ENCODE measurements around the gene CCDC107.
"Not testable (repeated sequence)": the region's sequence is repeated elsewhere in the genome, so short reads cannot be mapped to it uniquely, and the experiment has no call there.

Gene CCDC107

GRCh38 chr9:35638751-35639150 is 19.3 kb upstream of the CCDC107 start:
- DNase-seq: not testable (repeated sequence)

GRCh38 chr9:35639225-35639624 is 18.9 kb upstream of the CCDC107 start:
- not testable (repeated sequence) for DNase-seq

GRCh38 chr9:35639631-35640030 is 18.5 kb upstream of the CCDC107 start:
- no peak for DNase-seq

GRCh38 chr9:35640431-35640830 is 17.7 kb upstream of the CCDC107 start:
- not testable (repeated sequence) for DNase-seq

- not testable (repeated sequence) for DNase-seq
Measured at GRCh38 chr9:35641478-35641877, 16.6 kb upstream of the CCDC107 start.

GRCh38 chr9:35643046-35643445 is 15.0 kb upstream of the CCDC107 start:
- DNase-seq: no peak

- DNase-seq: not testable (repeated sequence)
Measured at GRCh38 chr9:35645736-35646135, 12.4 kb upstream of the CCDC107 start.

GRCh38 chr9:35646153-35646532 is 11.9 kb upstream of the CCDC107 start:
- no peak for DNase-seq

- peak; percentile 37 for DNase-seq
Measured at GRCh38 chr9:35646533-35647265, 11.4 kb upstream of the CCDC107 start.

- no peak for DNase-seq
Measured at GRCh38 chr9:35649431-35650340, 8.4 kb upstream of the CCDC107 start.

GRCh38 chr9:35650341-35651158 is 7.5 kb upstream of the CCDC107 start, which contains the start of gene SIT1:
TSS of gene SIT1 (minus strand) at chr9:35650931. CDS start at chr9:35650853, 78 bp downstream.
- DNase-seq: no peak

GRCh38 chr9:35651956-35652828 is 5.9 kb upstream of the CCDC107 start:
- no peak for DNase-seq

- no peak for DNase-seq
Measured at GRCh38 chr9:35652829-35653209, 5.3 kb upstream of the CCDC107 start.

GRCh38 chr9:35653611-35654010 is 4.5 kb upstream of the CCDC107 start:
- DNase-seq: no peak

GRCh38 chr9:35656348-35656747 is 1.7 kb upstream of the CCDC107 start:
- DNase-seq: no peak

GRCh38 chr9:35656831-35657545 is 1.1 kb upstream of the CCDC107 start:
- DNase-seq: peak; percentile 11

GRCh38 chr9:35657546-35658136 is 451 bp upstream of the CCDC107 start, which contains the start of gene RMRP:
TSS of gene RMRP (minus strand) at chr9:35658019.
- DNase-seq: peak; percentile 89

GRCh38 chr9:35658968-35659220 is 802 bp downstream of the CCDC107 start:
- DNase-seq: no peak

GRCh38 chr9:35659340-35659739 is 1.2 kb downstream of the CCDC107 start:
- DNase-seq: no peak

- DNase-seq: no peak
Measured at GRCh38 chr9:35660966-35661415, 2.9 kb downstream of the CCDC107 start.

- no peak for DNase-seq
Measured at GRCh38 chr9:35661756-35662350, 3.8 kb downstream of the CCDC107 start.
